Measurements from ENCODE around the gene GMNN.
"Not testable (repeated sequence)": the region's sequence is repeated elsewhere in the genome, so short reads cannot be mapped to it uniquely, and the experiment has no call there.

The GMNN gene

GRCh38 chr6:24761193-24761835 lies 13.4 kb upstream of the GMNN start:
- H3K9ac ChIP-seq (ENCODE audit: low read length) = no peak overlapping the region
- no peak overlapping the region for H2AFZ ChIP-seq (ENCODE audit: low read length)
- H3K4me1 ChIP-seq (ENCODE audit: low read length) = no peaks in the 10 kb centered on the region
- no peaks in the 10 kb centered on the region for H3K9me3 ChIP-seq (replicated peaks; ENCODE audit: insufficient read depth, low read length)
- no peak for DNase-seq
- no peak overlapping the region for H3K4me2 ChIP-seq (ENCODE audit: low read depth, low read length)
- H3K79me2 ChIP-seq (ENCODE audit: low read length) = no peaks in the 10 kb centered on the region
- H3K27ac ChIP-seq (ENCODE audit: low read length) = no peak overlapping the region
- no peak overlapping the region for H3K4me3 ChIP-seq (ENCODE audit: low read length)
- no peaks in the 10 kb centered on the region for H4K20me1 ChIP-seq (ENCODE audit: insufficient read depth, low read length)
- TF ChIP-seq CTCF (IDR thresholded peaks at IDR 0.05; ENCODE audit: low read length) (no peak), EZH2 (optimal IDR thresholded peaks at IDR 0.05; ENCODE audit: low read depth, low read length) (no peak), EZH2phosphoT487 (IDR thresholded peaks at IDR 0.05; ENCODE audit: low read length) (no peak)
- no peaks in the 10 kb centered on the region for H3F3A ChIP-seq (ENCODE audit: insufficient read depth, low read length)
- no peaks in the 10 kb centered on the region for H3K36me3 ChIP-seq (replicated peaks; ENCODE audit: insufficient read depth, low read length)
- H3K9me2 ChIP-seq (replicated peaks; ENCODE audit: insufficient read depth, low read length) = no peaks in the 10 kb centered on the region
- no peaks in the 10 kb centered on the region for H3K27me3 ChIP-seq (replicated peaks; ENCODE audit: insufficient read depth, low read length)

GRCh38 chr6:24761851-24762250 lies 12.9 kb upstream of the GMNN start:
- Histone ChIP-seq H3K9ac (ENCODE audit: low read length) (no peak overlapping the region), H4K20me1 (ENCODE audit: insufficient read depth, low read length) (no peaks in the 10 kb centered on the region), H2AFZ (ENCODE audit: low read length) (no peak overlapping the region), H3K9me3 (replicated peaks; ENCODE audit: insufficient read depth, low read length) (no peaks in the 10 kb centered on the region), H3K27me3 (replicated peaks; ENCODE audit: insufficient read depth, low read length) (no peaks in the 10 kb centered on the region), H3K4me1 (ENCODE audit: low read length) (no peaks in the 10 kb centered on the region), H3K79me2 (ENCODE audit: low read length) (no peaks in the 10 kb centered on the region), H3F3A (ENCODE audit: insufficient read depth, low read length) (no peaks in the 10 kb centered on the region), H3K9me2 (replicated peaks; ENCODE audit: insufficient read depth, low read length) (no peaks in the 10 kb centered on the region), H3K4me2 (ENCODE audit: low read depth, low read length) (no peak overlapping the region), H3K36me3 (replicated peaks; ENCODE audit: insufficient read depth, low read length) (no peaks in the 10 kb centered on the region), H3K27ac (ENCODE audit: low read length) (no peak overlapping the region), H3K4me3 (ENCODE audit: low read length) (no peak overlapping the region)
- TF ChIP-seq EZH2 (optimal IDR thresholded peaks at IDR 0.05; ENCODE audit: low read depth, low read length) = no peak
- no peak for DNase-seq

- Histone ChIP-seq H3K9me3 (replicated peaks; ENCODE audit: insufficient read depth, low read length) (no peaks in the 10 kb centered on the region), H4K20me1 (ENCODE audit: insufficient read depth, low read length) (no peaks in the 10 kb centered on the region), H3K27me3 (replicated peaks; ENCODE audit: insufficient read depth, low read length) (no peaks in the 10 kb centered on the region), H3K4me2 (ENCODE audit: low read depth, low read length) (no peak overlapping the region), H3K27ac (ENCODE audit: low read length) (no peak overlapping the region), H3F3A (ENCODE audit: insufficient read depth, low read length) (no peaks in the 10 kb centered on the region), H3K36me3 (replicated peaks; ENCODE audit: insufficient read depth, low read length) (no peaks in the 10 kb centered on the region), H3K9ac (ENCODE audit: low read length) (no peak overlapping the region), H3K79me2 (ENCODE audit: low read length) (no peaks in the 10 kb centered on the region), H3K9me2 (replicated peaks; ENCODE audit: insufficient read depth, low read length) (no peaks in the 10 kb centered on the region), H2AFZ (ENCODE audit: low read length) (no peak overlapping the region), H3K4me1 (ENCODE audit: low read length) (no peaks in the 10 kb centered on the region), H3K4me3 (ENCODE audit: low read length) (no peak overlapping the region)
- TF ChIP-seq CTCF (IDR thresholded peaks at IDR 0.05; ENCODE audit: low read length) (no peak), EZH2phosphoT487 (IDR thresholded peaks at IDR 0.05; ENCODE audit: low read length) (no peak), EZH2 (optimal IDR thresholded peaks at IDR 0.05; ENCODE audit: low read depth, low read length) (no peak)
- no peak for DNase-seq
These were observed 11.2 kb upstream of the GMNN start for GRCh38 chr6:24763578-24763977.

- not testable (repeated sequence) for H4K20me1 ChIP-seq (ENCODE audit: insufficient read depth, low read length); H3K9me2 ChIP-seq (replicated peaks; ENCODE audit: insufficient read depth, low read length); H3K9ac ChIP-seq (ENCODE audit: low read length); H3K4me1 ChIP-seq (ENCODE audit: low read length); DNase-seq; H3F3A ChIP-seq (ENCODE audit: insufficient read depth, low read length); H3K36me3 ChIP-seq (replicated peaks; ENCODE audit: insufficient read depth, low read length); H3K79me2 ChIP-seq (ENCODE audit: low read length); H3K27ac ChIP-seq (ENCODE audit: low read length); H2AFZ ChIP-seq (ENCODE audit: low read length); H3K4me2 ChIP-seq (ENCODE audit: low read depth, low read length); H3K9me3 ChIP-seq (replicated peaks; ENCODE audit: insufficient read depth, low read length); H3K27me3 ChIP-seq (replicated peaks; ENCODE audit: insufficient read depth, low read length); H3K4me3 ChIP-seq (ENCODE audit: low read length)
These were observed 9.6 kb upstream of the GMNN start for GRCh38 chr6:24764833-24765828.

- not testable (repeated sequence) for H3K36me3 ChIP-seq (replicated peaks; ENCODE audit: insufficient read depth, low read length); H3K4me3 ChIP-seq (ENCODE audit: low read length); H3K9me2 ChIP-seq (replicated peaks; ENCODE audit: insufficient read depth, low read length); H3K27me3 ChIP-seq (replicated peaks; ENCODE audit: insufficient read depth, low read length); H2AFZ ChIP-seq (ENCODE audit: low read length); H3K4me2 ChIP-seq (ENCODE audit: low read depth, low read length); H3K9me3 ChIP-seq (replicated peaks; ENCODE audit: insufficient read depth, low read length); H3K4me1 ChIP-seq (ENCODE audit: low read length); H3K79me2 ChIP-seq (ENCODE audit: low read length); H4K20me1 ChIP-seq (ENCODE audit: insufficient read depth, low read length); H3K9ac ChIP-seq (ENCODE audit: low read length); H3K27ac ChIP-seq (ENCODE audit: low read length); H3F3A ChIP-seq (ENCODE audit: insufficient read depth, low read length); DNase-seq
These were observed 8.8 kb upstream of the GMNN start for GRCh38 chr6:24765968-24766367.
